Common myeloid progenitor, CD34-positive (primary cell): ENCODE results near the gene ROCK2.

Source experiments
- CTCF ChIA-PET: fragments of 350-600 bp; sonication (Branson Sonifier 250); formaldehyde crosslinking; loops from one replicate; lab custom pipeline; 2021; ENCODE audit warnings: antibody characterized with exemption; lab: Charles Lee
- POLR2A ChIA-PET: fragments of 350-600 bp; sonication (Branson Sonifier 250); formaldehyde crosslinking; loops from one replicate; lab custom pipeline; 2021; ENCODE audit warnings: antibody characterized with exemption; lab: Charles Lee
- DNase-seq, 3 donors: peaks; one replicate each; pipeline versions ENCODE4 v3.0.0 to v3.0.0-alpha.2; 2013
- H3K27ac ChIP-seq, 2 experiments: 1 replicate in 1 of 2; 2 replicates in 1 of 2; pipeline ENCODE4 v1.7.0; 2013; ENCODE audit warnings: inconsistent platforms in 2 of 2, low read length in 2 of 2, mild to moderate bottlenecking in 2 of 2, low read depth in 1 of 2, moderate library complexity in 1 of 2; ENCODE audit not compliant: severe bottlenecking in 2 of 2, insufficient read depth in 1 of 2, poor library complexity in 1 of 2
- H3K27me3 ChIP-seq, 5 experiments: replicated peaks in 2 of 5; 1 replicate in 3 of 5; 2 replicates in 2 of 5; pipeline versions ENCODE4 v1.6.1 to v1.7.0; 2013; ENCODE audit warnings: low read length in 4 of 5, mild to moderate bottlenecking in 2 of 5, moderate library complexity in 2 of 5, inconsistent platforms in 1 of 5; ENCODE audit not compliant: insufficient read depth in 5 of 5, control insufficient read depth in 4 of 5
- H3K36me3 ChIP-seq, 4 experiments: 1 replicate in 2 of 4; 2 replicates in 2 of 4; pipeline versions ENCODE4 v1.6.1 to v1.7.0; 2013; ENCODE audit warnings: low read length in 3 of 4, control low read depth in 1 of 4, mild to moderate bottlenecking in 1 of 4; ENCODE audit not compliant: control insufficient read depth in 4 of 4, insufficient read depth in 4 of 4
- H3K4me1 ChIP-seq, 4 experiments: 1 replicate in 3 of 4; 2 replicates in 1 of 4; pipeline versions ENCODE4 v1.6.1 to v1.7.1; 2013; ENCODE audit warnings: low read length in 3 of 4, mild to moderate bottlenecking in 3 of 4, control low read depth in 1 of 4, inconsistent platforms in 1 of 4, moderate library complexity in 1 of 4; ENCODE audit not compliant: control insufficient read depth in 4 of 4, insufficient read depth in 4 of 4; ENCODE audit errors: control extremely low read depth in 1 of 4
- H3K4me3 ChIP-seq, 7 experiments: 1 replicate in 4 of 7; 2 replicates in 3 of 7; pipeline versions ENCODE4 v1.5.1 to v1.7.0; 2013; ENCODE audit warnings: mild to moderate bottlenecking in 7 of 7, low read length in 6 of 7, moderate library complexity in 6 of 7, inconsistent platforms in 2 of 7, low read depth in 2 of 7, control low read depth in 1 of 7; ENCODE audit not compliant: insufficient read depth in 4 of 7, control insufficient read depth in 1 of 7; ENCODE audit errors: extremely low read depth in 1 of 7
- H3K9me3 ChIP-seq, 5 experiments: 1 replicate in 4 of 5; 2 replicates in 1 of 5; pipeline versions ENCODE4 v1.6.1 to v1.7.1; 2013; ENCODE audit warnings: low read length in 4 of 5, mild to moderate bottlenecking in 2 of 5, inconsistent platforms in 1 of 5, low read depth in 1 of 5, moderate library complexity in 1 of 5; ENCODE audit not compliant: control insufficient read depth in 4 of 5, insufficient read depth in 2 of 5; ENCODE audit errors: control extremely low read depth in 1 of 5
- WGBS: methylation state at CpG from one replicate; pipeline ENCODE4 v1.1.5; 2013; ENCODE audit not compliant: insufficient coverage; 5-methylcytosine and 5-hydroxymethylcytosine counted together

Gene ROCK2

GRCh38 chr2:11326677-11327211 is 17.7 kb downstream of the ROCK2 start:
- H3K36me3 ChIP-seq = no peaks in the 10 kb centered on the region
- no peaks in the 10 kb centered on the region for H3K27me3 ChIP-seq
- WGBS = 40% methylated on average over 3 of the region's 4 CpGs
- peak overlapping the region in 1 of 2 experiments; percentile 33 for H3K27ac ChIP-seq
- H3K4me1 ChIP-seq = peaks cover 6 to 21% (median 10%) of the 10 kb centered on the region in 4 experiments
- POLR2A ChIA-PET = interaction anchor here (0.6 kb wide), 1 partner anchor 137 kb away, joined by 3 read pairs; no protein-coding TSS in a partner anchor
- H3K4me3 ChIP-seq = peak overlapping the region in 6 of 7 experiments; percentile 19 to 54 (median 44)
- no peaks in the 10 kb centered on the region for H3K9me3 ChIP-seq
- CTCF ChIA-PET = interaction anchor here (0.6 to 1.4 kb wide), 2 partner anchors 19 to 1720 kb away, joined by 3 to 4 read pairs; no protein-coding TSS in a partner anchor
- peak in 1 of 3 donors; percentile 30 for DNase-seq

- Histone ChIP-seq H3K9me3 (no peaks in the 10 kb centered on the region), H3K4me3 (peak overlapping the region in 6 of 7 experiments; percentile 19 to 54 (median 44)), H3K27ac (peak overlapping the region in 1 of 2 experiments; percentile 33), H3K4me1 (peaks cover 6 to 21% (median 10%) of the 10 kb centered on the region in 4 experiments), H3K27me3 (no peaks in the 10 kb centered on the region), H3K36me3 (no peaks in the 10 kb centered on the region)
- no peak for DNase-seq
- ChIA-PET CTCF (interaction anchor here (0.6 kb wide), 1 partner anchor 1719 kb away, joined by 3 read pairs; no protein-coding TSS in a partner anchor), POLR2A (interaction anchor here (0.6 kb wide), 1 partner anchor 138 kb away, joined by 3 read pairs; no protein-coding TSS in a partner anchor)
- WGBS = 49% methylated on average over 4 of the region's 4 CpGs
Measured at GRCh38 chr2:11325961-11326676, 18.3 kb downstream of the ROCK2 start.

- ChIA-PET POLR2A (no interaction called here), CTCF (interaction anchor here (1.0 kb wide), 1 partner anchor 190 kb away, joined by 3 read pairs; no protein-coding TSS in a partner anchor)
- Histone ChIP-seq H3K4me1 (peaks cover 6 to 11% (median 8%) of the 10 kb centered on the region in 4 experiments), H3K36me3 (no peaks in the 10 kb centered on the region), H3K9me3 (no peaks in the 10 kb centered on the region), H3K27me3 (no peaks in the 10 kb centered on the region), H3K27ac (no peak overlapping the region), H3K4me3 (no peak overlapping the region)
- DNase-seq = no peak
- WGBS = 100% methylated on average over 1 of the region's 3 CpGs
Measured at GRCh38 chr2:11321847-11322246, 22.6 kb downstream of the ROCK2 start.

- 97% methylated on average over 15 of the region's 17 CpGs for WGBS
- Histone ChIP-seq H3K27me3 (no peaks in the 10 kb centered on the region), H3K9me3 (no peaks in the 10 kb centered on the region), H3K27ac (no peak overlapping the region), H3K36me3 (no peaks in the 10 kb centered on the region), H3K4me1 (peaks cover 0 to 4% (median under 1%) of the 10 kb centered on the region in 4 experiments), H3K4me3 (no peak overlapping the region)
- POLR2A ChIA-PET = no interaction called here
- no peak for DNase-seq
- CTCF ChIA-PET = interaction anchor here (0.7 to 1.5 kb wide), 4 partner anchors 24 to 88 kb away, joined by 3 to 6 read pairs (median 4); no protein-coding TSS in a partner anchor
Measured at GRCh38 chr2:11320698-11321492, 23.5 kb downstream of the ROCK2 start.

GRCh38 chr2:11319939-11320338 is 24.5 kb downstream of the ROCK2 start:
- H3K27me3 ChIP-seq = no peaks in the 10 kb centered on the region
- POLR2A ChIA-PET = no interaction called here
- no peaks in the 10 kb centered on the region for H3K36me3 ChIP-seq
- DNase-seq = no peak
- H3K27ac ChIP-seq = no peak overlapping the region
- CTCF ChIA-PET = interaction anchor here (1.5 kb wide), 1 partner anchor 85 kb away, joined by 6 read pairs; no protein-coding TSS in a partner anchor
- H3K4me3 ChIP-seq = no peak overlapping the region
- H3K9me3 ChIP-seq = no peaks in the 10 kb centered on the region
- peaks cover 0 to 4% (median 0%) of the 10 kb centered on the region in 4 experiments for H3K4me1 ChIP-seq

- no CpG with 5 or more reads among the region's 1 CpG for WGBS
- DNase-seq = no peak
- POLR2A ChIA-PET = no interaction called here
Measured at GRCh38 chr2:11315074-11315705, 29.2 kb downstream of the ROCK2 start.

More at GRCh38 chr2:11315074-11315705, 29.2 kb downstream of the ROCK2 start:
- CTCF ChIA-PET = no interaction called here
- no peaks in the 10 kb centered on the region for H3K36me3 ChIP-seq
- no peaks in the 10 kb centered on the region for H3K9me3 ChIP-seq
- no peaks in the 10 kb centered on the region for H3K27me3 ChIP-seq
- no peak overlapping the region for H3K4me3 ChIP-seq
- H3K27ac ChIP-seq = no peak overlapping the region
- no peaks in the 10 kb centered on the region for H3K4me1 ChIP-seq
